ENCODE measurements around the gene PHACTR1.

- TF ChIP-seq CTCF (IDR thresholded peaks at IDR 0.05) (no peak), POLR2A (IDR thresholded peaks at IDR 0.05) (no peak)
Measured at GRCh38 chr6:13058051-13058450, 341.5 kb downstream of the PHACTR1 start.

Data from testis (tissue), 2 donors.